IgD-negative memory B cell (primary cell): ENCODE results near the gene GRM7. TPM values are rescaled to one million over a fixed set of nuclear protein-coding genes. Genes with fewer than 3 reads are reported as not detected.

Experiments used
- H3K27ac Mint-ChIP-seq, 3 donors: one replicate each; pipeline ENCODE4 v1.8.0; 2020 to 2022; ENCODE audit warnings: mild to moderate bottlenecking in 3 of 3, mixed read lengths in 3 of 3, moderate library complexity in 1 of 3
- H3K27me3 Mint-ChIP-seq: one replicate; pipeline ENCODE4 v1.8.0; 2021; ENCODE audit warnings: mixed read lengths
- H3K36me3 Mint-ChIP-seq: one replicate; pipeline ENCODE4 v1.8.0; 2020; ENCODE audit warnings: mild to moderate bottlenecking, mixed read lengths
- H3K4me1 Mint-ChIP-seq, 3 donors: one replicate each; pipeline ENCODE4 v1.8.0; 2020 to 2022; ENCODE audit warnings: mixed read lengths in 3 of 3, mild to moderate bottlenecking in 1 of 3
- H3K4me3 Mint-ChIP-seq, 4 donors: one replicate each; pipeline ENCODE4 v1.8.0; 2020 to 2022; ENCODE audit warnings: mild to moderate bottlenecking in 4 of 4, mixed read lengths in 4 of 4, moderate library complexity in 3 of 4
- H3K9me3 Mint-ChIP-seq, 3 donors: one replicate each; pipeline ENCODE4 v1.8.0; 2020 to 2021; ENCODE audit warnings: mixed read lengths in 3 of 3, mild to moderate bottlenecking in 1 of 3
- polyA plus RNA-seq: library from polyadenylated mRNA; unstranded; fragments of 300-500 nt; fragmentation: Illumina TruSeq; gene quantifications from one replicate; pipeline ENCODE4 v1.2.3, GENCODE V29; 2021

Gene GRM7
- polyA plus RNA-seq, 1 donor from 2014 or later, result not detected

GRCh38 chr3:7562892-7563291, 702.0 kb downstream of the GRM7 start:
- Mint-ChIP-seq H3K4me1 (no peaks in the 10 kb centered on the region), H3K9me3 (peaks cover 0 to 5% (median under 1%) of the 10 kb centered on the region in 3 donors), H3K36me3 (no peaks in the 10 kb centered on the region), H3K4me3 (no peak overlapping the region), H3K27me3 (no peaks in the 10 kb centered on the region), H3K27ac (no peak overlapping the region)

GRCh38 chr3:7565574-7565973, 704.7 kb downstream of the GRM7 start:
- no peaks in the 10 kb centered on the region for H3K4me1 Mint-ChIP-seq
- H3K27me3 Mint-ChIP-seq, result no peaks in the 10 kb centered on the region
- H3K36me3 Mint-ChIP-seq, result no peaks in the 10 kb centered on the region
- H3K27ac Mint-ChIP-seq, result no peak overlapping the region
- H3K4me3 Mint-ChIP-seq, result no peak overlapping the region
- H3K9me3 Mint-ChIP-seq, result peaks cover 3 to 12% (median 5%) of the 10 kb centered on the region in 3 donors

DNA sequence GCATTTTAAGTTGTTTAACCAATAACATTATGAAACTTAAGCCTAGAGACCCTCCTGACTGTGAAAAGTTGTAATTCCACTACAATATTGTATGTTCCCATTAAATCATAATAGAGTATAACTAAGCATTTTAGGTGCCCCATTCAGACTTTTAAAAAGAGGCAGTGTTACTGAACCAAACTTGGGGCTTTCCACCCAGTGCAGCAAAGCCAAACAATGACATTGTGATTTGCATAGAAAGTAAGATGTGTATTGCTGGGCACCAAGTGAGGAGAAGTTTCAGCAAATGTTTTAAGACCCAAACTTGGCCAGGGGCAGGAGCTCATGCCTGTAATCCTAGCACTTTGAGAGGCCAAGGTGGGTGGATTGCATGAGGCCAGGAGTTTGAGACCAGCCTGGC, 706.2 kb downstream of the GRM7 start:
- Mint-ChIP-seq H3K9me3 (peaks cover 5 to 17% (median 13%) of the 10 kb centered on the region in 3 donors), H3K4me3 (no peak overlapping the region), H3K4me1 (no peaks in the 10 kb centered on the region), H3K27ac (no peak overlapping the region), H3K36me3 (no peaks in the 10 kb centered on the region), H3K27me3 (no peaks in the 10 kb centered on the region)

DNA sequence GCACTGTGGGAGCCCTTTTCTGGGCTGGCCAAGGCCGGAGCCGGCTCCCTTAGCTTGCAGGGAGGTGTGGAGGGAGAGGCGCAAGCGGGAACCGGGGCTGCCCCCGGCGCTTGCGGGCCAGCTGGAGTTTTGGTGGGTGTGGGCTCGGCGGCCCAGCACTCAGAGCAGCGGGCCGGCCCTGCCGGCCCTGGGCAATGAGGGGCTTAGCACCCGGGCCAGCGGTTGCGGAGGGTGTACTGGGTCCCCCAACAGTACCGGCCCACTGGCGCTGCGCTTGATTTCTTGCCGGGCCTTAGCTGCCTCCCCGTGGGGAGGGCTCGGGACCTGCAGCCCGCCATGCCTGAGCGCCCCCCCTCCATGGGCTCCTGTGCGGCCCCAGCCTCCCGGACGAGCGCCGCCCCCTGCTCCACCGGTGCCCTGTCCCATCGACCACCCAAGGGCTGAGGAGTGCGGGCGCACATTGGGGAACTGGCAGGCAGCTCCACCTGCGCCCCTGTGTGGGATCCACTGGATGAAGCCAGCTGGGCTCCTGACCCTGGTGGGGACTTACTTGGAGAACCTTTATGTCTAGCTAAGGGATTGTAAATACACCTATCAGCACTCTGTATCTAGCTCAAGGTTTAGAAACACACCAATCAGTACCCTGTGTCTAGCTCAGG, 707.7 kb downstream of the GRM7 start:
- no peaks in the 10 kb centered on the region for H3K4me1 Mint-ChIP-seq
- H3K27me3 Mint-ChIP-seq, result no peaks in the 10 kb centered on the region

DNA sequence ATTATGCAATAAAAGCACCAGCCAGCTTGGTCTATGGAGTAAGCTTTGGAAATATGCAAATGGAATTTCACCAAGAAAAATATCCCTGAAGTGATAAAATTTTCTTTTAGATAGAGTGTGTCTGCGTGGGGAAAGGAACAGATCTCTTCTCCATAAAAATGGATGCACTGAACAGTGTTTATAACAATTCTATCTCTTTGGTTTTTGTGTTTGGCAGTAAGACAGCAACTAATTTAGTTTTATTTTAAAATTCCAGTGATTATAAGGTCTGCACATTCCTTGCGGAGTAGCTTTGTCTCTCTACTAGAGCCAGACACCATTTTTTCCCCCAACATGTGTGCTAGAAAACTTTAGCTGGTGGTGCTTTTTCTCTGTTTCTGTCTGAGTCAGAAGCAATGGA, 712.4 kb downstream of the GRM7 start:
- Mint-ChIP-seq H3K9me3 (peaks cover 2 to 12% (median 9%) of the 10 kb centered on the region in 3 donors), H3K36me3 (no peaks in the 10 kb centered on the region), H3K4me1 (no peaks in the 10 kb centered on the region), H3K4me3 (no peak overlapping the region), H3K27ac (no peak overlapping the region), H3K27me3 (no peaks in the 10 kb centered on the region)

More for the DNA sequence above, 707.7 kb downstream of the GRM7 start:
- no peak overlapping the region for H3K27ac Mint-ChIP-seq
- no peaks in the 10 kb centered on the region for H3K36me3 Mint-ChIP-seq
- peaks cover 5 to 15% (median 13%) of the 10 kb centered on the region in 3 donors for H3K9me3 Mint-ChIP-seq
- peak overlapping the region in 1 of 4 donors; percentile 58 for H3K4me3 Mint-ChIP-seq

- Mint-ChIP-seq H3K9me3 (peaks cover 2 to 12% (median 9%) of the 10 kb centered on the region in 3 donors), H3K4me1 (no peaks in the 10 kb centered on the region), H3K4me3 (no peak overlapping the region), H3K36me3 (no peaks in the 10 kb centered on the region), H3K27ac (no peak overlapping the region), H3K27me3 (no peaks in the 10 kb centered on the region)
Measured at GRCh38 chr3:7574435-7574834, 713.5 kb downstream of the GRM7 start.

GRCh38 chr3:7576071-7576470, 715.2 kb downstream of the GRM7 start:
- H3K27me3 Mint-ChIP-seq, result no peaks in the 10 kb centered on the region
- peaks cover 2 to 9% (median 8%) of the 10 kb centered on the region in 3 donors for H3K9me3 Mint-ChIP-seq
- H3K4me1 Mint-ChIP-seq, result no peaks in the 10 kb centered on the region
- H3K27ac Mint-ChIP-seq, result no peak overlapping the region
- no peaks in the 10 kb centered on the region for H3K36me3 Mint-ChIP-seq
- H3K4me3 Mint-ChIP-seq, result no peak overlapping the region

- H3K4me1 Mint-ChIP-seq, result no peaks in the 10 kb centered on the region
- no peak overlapping the region for H3K4me3 Mint-ChIP-seq
- no peaks in the 10 kb centered on the region for H3K36me3 Mint-ChIP-seq
- no peaks in the 10 kb centered on the region for H3K27me3 Mint-ChIP-seq
- no peak overlapping the region for H3K27ac Mint-ChIP-seq
- H3K9me3 Mint-ChIP-seq, result peaks cover 2 to 4% (median 4%) of the 10 kb centered on the region in 3 donors
Measured at GRCh38 chr3:7576506-7576905, 715.6 kb downstream of the GRM7 start.

- Mint-ChIP-seq H3K4me1 (no peaks in the 10 kb centered on the region), H3K4me3 (no peak overlapping the region), H3K27me3 (no peaks in the 10 kb centered on the region), H3K36me3 (no peaks in the 10 kb centered on the region), H3K9me3 (peaks cover 0 to 2% (median 0%) of the 10 kb centered on the region in 3 donors), H3K27ac (no peak overlapping the region)
Measured at GRCh38 chr3:7577513-7577912, 716.6 kb downstream of the GRM7 start.

- no peaks in the 10 kb centered on the region for H3K36me3 Mint-ChIP-seq
- H3K27me3 Mint-ChIP-seq, result no peaks in the 10 kb centered on the region
- peaks cover 0 to 4% (median 3%) of the 10 kb centered on the region in 3 donors for H3K9me3 Mint-ChIP-seq
Measured at GRCh38 chr3:7581831-7582230, 720.9 kb downstream of the GRM7 start.

DNA sequence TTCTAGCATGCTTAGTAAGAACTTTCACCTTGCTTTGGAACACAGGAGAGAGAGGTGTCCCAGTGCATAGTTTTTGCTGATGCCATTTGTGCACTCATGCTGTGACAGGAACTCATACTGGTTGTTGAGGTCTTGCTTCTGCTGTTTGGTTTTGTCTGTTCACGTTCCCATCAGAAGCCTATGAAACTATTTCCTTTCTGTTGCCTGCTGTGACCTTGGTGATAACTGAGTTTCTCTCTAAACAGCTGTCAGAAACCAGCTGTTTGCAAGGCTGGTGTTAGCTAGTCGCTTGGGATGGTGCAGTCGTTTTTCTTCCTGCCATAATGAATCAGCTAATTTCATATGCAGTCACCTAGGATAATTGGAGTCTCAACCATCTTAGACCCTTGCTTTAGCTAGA, 724.1 kb downstream of the GRM7 start:
- Mint-ChIP-seq H3K4me1 (no peaks in the 10 kb centered on the region), H3K36me3 (no peaks in the 10 kb centered on the region), H3K4me3 (no peak overlapping the region), H3K27me3 (no peaks in the 10 kb centered on the region), H3K27ac (no peak overlapping the region), H3K9me3 (peaks cover 0 to 4% (median 3%) of the 10 kb centered on the region in 3 donors)

More at GRCh38 chr3:7581831-7582230, 720.9 kb downstream of the GRM7 start:
- no peak overlapping the region for H3K27ac Mint-ChIP-seq
- H3K4me1 Mint-ChIP-seq, result no peaks in the 10 kb centered on the region
- H3K4me3 Mint-ChIP-seq, result no peak overlapping the region

DNA sequence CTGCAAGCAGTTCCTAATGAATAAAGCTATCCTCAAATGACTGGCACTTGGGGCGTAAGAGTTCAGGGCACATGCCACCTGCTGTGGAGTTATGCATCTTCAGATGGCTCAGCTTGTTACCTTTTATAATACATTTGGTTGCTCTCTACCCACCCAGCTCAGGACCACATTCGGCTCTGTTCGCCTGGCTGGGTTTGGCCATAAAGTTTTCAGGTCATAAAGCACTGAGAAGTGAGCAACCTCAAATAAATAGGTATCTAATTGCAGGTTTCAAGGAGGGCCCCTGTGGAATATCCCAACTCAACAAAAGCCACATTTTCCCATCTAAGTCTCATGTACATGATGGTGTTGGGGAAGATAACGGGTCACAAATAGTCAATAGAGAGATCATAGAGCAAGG, 727.3 kb downstream of the GRM7 start:
- no peaks in the 10 kb centered on the region for H3K27me3 Mint-ChIP-seq

GRCh38 chr3:7589526-7589925, 728.6 kb downstream of the GRM7 start:
- Mint-ChIP-seq H3K4me1 (no peaks in the 10 kb centered on the region), H3K27ac (no peak overlapping the region), H3K36me3 (peaks cover 2% of the 10 kb centered on the region), H3K9me3 (peaks cover 0 to 2% (median 0%) of the 10 kb centered on the region in 3 donors), H3K4me3 (no peak overlapping the region), H3K27me3 (no peaks in the 10 kb centered on the region)

More for the DNA sequence above, 727.3 kb downstream of the GRM7 start:
- Mint-ChIP-seq H3K9me3 (peaks cover 0 to 4% (median 3%) of the 10 kb centered on the region in 3 donors), H3K27ac (no peak overlapping the region), H3K36me3 (no peaks in the 10 kb centered on the region), H3K4me3 (no peak overlapping the region), H3K4me1 (no peaks in the 10 kb centered on the region)

- no peak overlapping the region for H3K27ac Mint-ChIP-seq
- peaks cover 0 to 2% (median 0%) of the 10 kb centered on the region in 3 donors for H3K4me1 Mint-ChIP-seq
- H3K27me3 Mint-ChIP-seq, result no peaks in the 10 kb centered on the region
- H3K9me3 Mint-ChIP-seq, result peaks cover 0 to 4% (median 2%) of the 10 kb centered on the region in 3 donors
- H3K36me3 Mint-ChIP-seq, result no peaks in the 10 kb centered on the region
- no peak overlapping the region for H3K4me3 Mint-ChIP-seq
Measured at GRCh38 chr3:7602297-7602696, 741.4 kb downstream of the GRM7 start.

DNA sequence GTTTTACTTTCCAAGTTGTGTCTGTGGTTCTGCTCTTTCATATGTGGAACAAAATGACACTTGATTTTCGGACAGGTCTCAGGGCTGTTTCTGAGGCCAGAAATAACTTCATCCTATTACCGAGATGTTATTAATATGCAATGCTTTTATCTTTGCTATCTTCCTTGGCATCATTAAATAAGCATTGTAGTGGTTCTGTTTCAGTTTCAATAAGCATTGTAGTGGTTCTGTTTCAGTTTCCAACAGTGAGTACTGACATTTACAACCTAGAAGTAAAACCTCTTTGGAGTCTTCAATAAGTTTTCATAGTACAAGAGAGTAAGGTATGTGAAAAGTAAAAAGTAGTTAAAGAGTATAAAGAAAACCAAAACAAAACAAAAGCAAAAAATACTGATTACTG, 746.2 kb downstream of the GRM7 start:
- Mint-ChIP-seq H3K9me3 (peaks cover 0 to 4% (median 0%) of the 10 kb centered on the region in 3 donors), H3K4me3 (no peak overlapping the region), H3K4me1 (no peaks in the 10 kb centered on the region), H3K27me3 (no peaks in the 10 kb centered on the region), H3K36me3 (no peaks in the 10 kb centered on the region), H3K27ac (no peak overlapping the region)

DNA sequence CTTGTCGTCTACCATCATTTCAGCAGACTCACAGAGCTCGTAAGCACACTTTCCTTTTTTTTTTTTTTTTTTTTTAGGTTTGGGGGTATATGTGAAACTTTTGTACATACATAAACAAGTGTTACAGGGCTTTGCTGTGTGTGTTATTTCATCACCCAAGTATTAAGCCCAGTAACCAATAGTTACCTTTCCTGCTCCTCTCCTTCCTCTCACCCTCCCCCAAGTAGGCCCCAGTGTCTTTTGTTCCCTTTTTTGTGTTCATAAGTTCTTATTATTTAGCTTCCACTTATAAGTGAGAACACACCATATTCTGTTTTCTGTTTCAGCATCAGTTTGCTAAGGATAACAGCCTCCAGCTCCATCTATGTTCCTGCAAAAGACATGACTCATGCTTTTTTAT, 746.8 kb downstream of the GRM7 start:
- Mint-ChIP-seq H3K36me3 (no peaks in the 10 kb centered on the region), H3K27me3 (no peaks in the 10 kb centered on the region), H3K4me1 (no peaks in the 10 kb centered on the region)

More for the DNA sequence above, 746.8 kb downstream of the GRM7 start:
- H3K27ac Mint-ChIP-seq, result no peak overlapping the region
- no peak overlapping the region for H3K4me3 Mint-ChIP-seq
- peaks cover 0 to 4% (median 2%) of the 10 kb centered on the region in 3 donors for H3K9me3 Mint-ChIP-seq
